SW480 (cell line): Measurements from ENCODE around the gene PITPNM3.

ENCODE experiments used
- DNase-seq: peaks from one replicate; pipeline ENCODE4 v3.0.0-alpha.2; 2016; ENCODE audit warnings: low spot score

Gene PITPNM3

DNA sequence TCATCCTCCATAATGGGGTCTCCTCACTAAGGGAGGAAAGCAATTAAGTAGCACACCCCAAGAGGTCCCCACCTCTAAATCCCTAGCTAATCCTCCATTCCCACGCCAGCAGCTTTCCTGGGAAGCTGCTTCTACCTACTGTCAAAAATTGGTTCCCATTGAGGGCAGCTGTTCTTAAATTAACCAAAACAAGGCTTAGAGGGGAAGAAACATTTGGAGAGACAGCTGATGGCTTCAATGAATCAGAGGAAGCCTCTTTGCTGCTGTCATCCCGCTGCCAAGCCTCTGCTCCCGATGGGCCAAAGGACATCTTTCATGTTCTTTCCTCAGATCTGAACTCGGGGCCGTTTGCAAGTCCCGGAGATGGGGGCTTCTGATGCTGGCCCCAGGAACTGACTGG lies 148.1 kb downstream of the PITPNM3 start:
- DNase-seq = no peak

DNA sequence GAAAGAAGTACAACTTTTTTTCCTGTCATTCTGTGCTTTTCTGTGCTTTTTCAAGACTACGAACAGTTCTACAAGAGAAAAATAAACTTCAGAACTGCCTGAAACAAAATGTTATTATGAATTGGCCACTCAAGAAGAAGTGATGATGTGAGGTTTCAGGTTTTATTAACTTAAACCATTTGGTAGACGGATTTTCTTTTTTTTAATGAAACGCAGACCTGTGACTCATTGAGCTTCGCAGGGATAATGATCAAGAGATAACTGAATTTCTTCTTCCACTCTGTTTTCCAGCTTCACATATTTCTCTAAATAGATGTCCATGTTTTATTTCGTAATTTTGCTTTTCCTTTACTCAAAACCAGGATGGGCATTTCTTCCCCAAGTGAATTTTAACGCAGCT lies 154.1 kb downstream of the PITPNM3 start:
- no peak for DNase-seq
